ENCODE measurements around the gene ASCC1. TPM values are rescaled to one million over a fixed set of nuclear protein-coding genes. Genes with fewer than 3 reads are reported as not detected.

The ASCC1 gene
- total and polyA plus RNA-seq, 2 donors from 2014 or later, result 24.0 to 36.1 TPM

DNA sequence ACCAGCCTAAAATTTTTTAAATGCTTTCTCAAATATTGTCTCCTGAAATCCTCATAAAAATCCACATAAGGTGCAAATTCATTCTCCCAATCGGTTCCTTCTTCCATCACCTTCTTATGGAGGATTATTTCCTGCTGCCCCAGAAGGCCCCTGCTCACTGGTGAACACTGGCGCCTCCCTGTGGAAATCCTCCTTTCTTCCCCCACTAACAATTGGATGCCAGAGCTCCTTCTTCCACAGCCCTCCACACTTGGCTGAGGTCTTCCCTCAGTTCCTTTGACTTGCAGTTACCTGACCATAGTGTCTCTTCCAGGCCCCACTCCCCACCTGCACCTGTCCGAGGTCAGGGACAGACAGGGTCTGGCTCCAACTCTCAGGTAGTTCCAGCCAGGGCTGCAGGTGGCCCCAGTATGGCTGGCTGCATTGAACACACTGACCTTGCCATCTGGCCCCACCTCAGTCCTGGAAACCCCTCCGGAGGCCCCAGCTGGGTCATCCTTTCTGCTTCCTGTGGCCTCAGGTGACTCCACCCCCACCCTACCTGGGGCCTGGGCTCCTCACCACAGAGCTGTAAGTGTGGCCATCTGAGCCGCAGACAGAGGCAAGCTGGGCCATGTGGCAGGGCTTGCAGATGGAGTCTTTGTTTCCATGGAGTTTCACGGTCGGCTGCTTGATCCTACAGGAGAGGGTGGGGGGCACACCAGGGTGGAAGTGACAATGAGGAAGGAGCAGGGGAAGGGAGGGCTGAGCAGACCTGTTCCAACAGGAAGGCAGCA, 146.1 kb downstream of the ASCC1 start:
- Histone ChIP-seq H3K27me3 (ENCODE audit: control insufficient read depth, insufficient read depth, low read length) (no peaks in the 10 kb centered on the region), H3K36me3 (ENCODE audit: control insufficient read depth in 2 of 3, insufficient read depth in 3 of 3, low read length in 3 of 3) (no peaks in the 10 kb centered on the region), H3K4me1 (ENCODE audit: control insufficient read depth in 2 of 3, insufficient read depth in 2 of 3, low read depth in 1 of 3, low read length in 3 of 3) (peaks cover 0 to 8% (median 0%) of the 10 kb centered on the region in 3 donors), H3K9ac (ENCODE audit: low read length in 3 of 3) (no peak overlapping the region), H3K4me3 (ENCODE audit: low read length in 3 of 3) (no peak overlapping the region), H3K9me3 (ENCODE audit: control insufficient read depth in 2 of 3, insufficient read depth in 1 of 3, low read length in 3 of 3) (no peaks in the 10 kb centered on the region), H3K27ac (ENCODE audit: low read depth in 2 of 2, low read length in 2 of 2) (no peak overlapping the region)
- TF ChIP-seq, protein P1, sequence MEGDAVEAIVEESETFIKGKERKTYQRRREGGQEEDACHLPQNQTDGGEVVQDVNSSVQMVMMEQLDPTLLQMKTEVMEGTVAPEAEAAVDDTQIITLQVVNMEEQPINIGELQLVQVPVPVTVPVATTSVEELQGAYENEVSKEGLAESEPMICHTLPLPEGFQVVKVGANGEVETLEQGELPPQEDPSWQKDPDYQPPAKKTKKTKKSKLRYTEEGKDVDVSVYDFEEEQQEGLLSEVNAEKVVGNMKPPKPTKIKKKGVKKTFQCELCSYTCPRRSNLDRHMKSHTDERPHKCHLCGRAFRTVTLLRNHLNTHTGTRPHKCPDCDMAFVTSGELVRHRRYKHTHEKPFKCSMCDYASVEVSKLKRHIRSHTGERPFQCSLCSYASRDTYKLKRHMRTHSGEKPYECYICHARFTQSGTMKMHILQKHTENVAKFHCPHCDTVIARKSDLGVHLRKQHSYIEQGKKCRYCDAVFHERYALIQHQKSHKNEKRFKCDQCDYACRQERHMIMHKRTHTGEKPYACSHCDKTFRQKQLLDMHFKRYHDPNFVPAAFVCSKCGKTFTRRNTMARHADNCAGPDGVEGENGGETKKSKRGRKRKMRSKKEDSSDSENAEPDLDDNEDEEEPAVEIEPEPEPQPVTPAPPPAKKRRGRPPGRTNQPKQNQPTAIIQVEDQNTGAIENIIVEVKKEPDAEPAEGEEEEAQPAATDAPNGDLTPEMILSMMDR (IDR thresholded peaks at IDR 0.05; ENCODE audit: borderline replicate concordance, extremely low read depth, insufficient read depth), result no peak
- DNase-seq (peak in 4 of 5 donors; percentile 86 to 92 (median 90)), FAIRE-seq (no peak)
- intact Hi-C loops (cut with DNase I), result no loop called here

DNA sequence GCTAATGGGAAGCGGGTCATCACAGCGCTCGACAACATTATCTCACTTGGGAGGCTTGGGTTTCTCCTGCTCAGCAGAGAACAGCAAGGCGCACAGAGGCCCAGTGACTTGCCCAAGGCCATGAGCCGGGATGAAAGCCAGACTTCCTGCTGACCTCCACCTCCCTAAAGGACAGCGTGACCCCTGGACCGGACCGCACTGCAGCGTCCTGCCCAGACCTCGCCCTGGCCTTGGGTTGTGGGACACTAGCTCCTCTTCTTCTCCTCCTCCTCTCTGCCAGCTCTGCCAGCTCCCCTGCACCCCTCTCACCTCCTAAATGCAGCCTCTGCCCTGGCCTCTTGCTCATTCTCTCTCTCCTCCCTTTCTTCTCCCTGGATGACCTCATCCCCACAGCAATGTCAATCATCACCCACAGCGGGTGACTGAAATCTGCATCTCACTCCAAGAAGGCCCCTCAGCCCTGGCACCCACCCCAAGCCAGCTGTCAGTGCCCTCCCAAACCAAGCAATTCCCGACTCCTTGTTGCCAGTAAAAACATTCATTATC, 147.1 kb downstream of the ASCC1 start:
- intact Hi-C loops (cut with DNase I), result no loop called here
- Histone ChIP-seq H3K4me1 (ENCODE audit: control insufficient read depth in 2 of 3, insufficient read depth in 2 of 3, low read depth in 1 of 3, low read length in 3 of 3) (peaks cover 0 to 8% (median 0%) of the 10 kb centered on the region in 3 donors), H3K27me3 (ENCODE audit: control insufficient read depth, insufficient read depth, low read length) (no peaks in the 10 kb centered on the region), H3K9ac (ENCODE audit: low read length in 3 of 3) (no peak overlapping the region), H3K9me3 (ENCODE audit: control insufficient read depth in 2 of 3, insufficient read depth in 1 of 3, low read length in 3 of 3) (no peaks in the 10 kb centered on the region), H3K4me3 (ENCODE audit: low read length in 3 of 3) (no peak overlapping the region), H3K27ac (ENCODE audit: low read depth in 2 of 2, low read length in 2 of 2) (no peak overlapping the region), H3K36me3 (ENCODE audit: control insufficient read depth in 2 of 3, insufficient read depth in 3 of 3, low read length in 3 of 3) (no peaks in the 10 kb centered on the region)
- TF ChIP-seq, protein P1 (IDR thresholded peaks at IDR 0.05; ENCODE audit: borderline replicate concordance, extremely low read depth, insufficient read depth), result no peak
- DNase-seq, result peak in 2 of 5 donors; percentile 59 to 66
- FAIRE-seq, result no peak

GRCh38 chr10:72068126-72068765, 147.8 kb downstream of the ASCC1 start:
- intact Hi-C loops (cut with DNase I), result no loop called here
- Histone ChIP-seq H3K9me3 (ENCODE audit: control insufficient read depth in 2 of 3, insufficient read depth in 1 of 3, low read length in 3 of 3) (no peaks in the 10 kb centered on the region), H3K9ac (ENCODE audit: low read length in 3 of 3) (no peak overlapping the region), H3K4me3 (ENCODE audit: low read length in 3 of 3) (no peak overlapping the region), H3K36me3 (ENCODE audit: control insufficient read depth in 2 of 3, insufficient read depth in 3 of 3, low read length in 3 of 3) (no peaks in the 10 kb centered on the region), H3K4me1 (ENCODE audit: control insufficient read depth in 2 of 3, insufficient read depth in 2 of 3, low read depth in 1 of 3, low read length in 3 of 3) (peaks cover 0 to 8% (median 0%) of the 10 kb centered on the region in 3 donors), H3K27me3 (ENCODE audit: control insufficient read depth, insufficient read depth, low read length) (no peaks in the 10 kb centered on the region), H3K27ac (ENCODE audit: low read depth in 2 of 2, low read length in 2 of 2) (no peak overlapping the region)
- DNase-seq, result peak in 1 of 5 donors; percentile 61
- TF ChIP-seq, protein P1 (IDR thresholded peaks at IDR 0.05; ENCODE audit: borderline replicate concordance, extremely low read depth, insufficient read depth), result no peak
- FAIRE-seq, result no peak

All from kidney (tissue), 14 donors.